Endodermal cell (in vitro differentiated cells): ENCODE data around the gene ZDHHC24. TPM values are rescaled to one million over a fixed set of nuclear protein-coding genes. Genes with fewer than 3 reads are reported as not detected.

Source experiments
- DNase-seq: peaks from one replicate; pipeline ENCODE4 v3.0.0-alpha.2; 2017
- H3K27ac ChIP-seq: 2 replicates; pipeline ENCODE4 v1.5.1; 2013; ENCODE audit warnings: mild to moderate bottlenecking, low read depth, low read length, moderate library complexity
- H3K27me3 ChIP-seq: 2 replicates; pipeline ENCODE4 v1.6.1; 2013; ENCODE audit warnings: mild to moderate bottlenecking, low read length, moderate library complexity; ENCODE audit not compliant: insufficient read depth, control insufficient read depth, poor library complexity, severe bottlenecking
- H3K36me3 ChIP-seq: 2 replicates; pipeline ENCODE4 v1.7.0; 2013; ENCODE audit warnings: mild to moderate bottlenecking, low read length, moderate library complexity; ENCODE audit not compliant: control insufficient read depth, insufficient read depth
- H3K4me1 ChIP-seq: one replicate; pipeline ENCODE4 v1.7.0; 2013; ENCODE audit warnings: low read length; ENCODE audit not compliant: control insufficient read depth, insufficient read depth
- H3K4me3 ChIP-seq: 2 replicates; pipeline ENCODE4 v1.5.1; 2013; ENCODE audit warnings: mild to moderate bottlenecking, low read length, moderate library complexity
- H3K9ac ChIP-seq: 2 replicates; pipeline ENCODE4 v1.6.1; 2013; ENCODE audit warnings: mild to moderate bottlenecking, low read length, moderate library complexity; ENCODE audit not compliant: poor library complexity, severe bottlenecking; ENCODE audit errors: extremely low read depth
- H3K9me3 ChIP-seq: 2 replicates; pipeline ENCODE4 v1.6.1; 2013; ENCODE audit warnings: mild to moderate bottlenecking, low read length, moderate library complexity; ENCODE audit not compliant: control insufficient read depth
- H3K27ac Mint-ChIP-seq: 2 replicates; pipeline ENCODE4 v1.8.0; 2020; ENCODE audit warnings: mixed read lengths
- H3K27me3 Mint-ChIP-seq: 2 replicates; pipeline ENCODE4 v1.8.0; 2021; ENCODE audit warnings: mild to moderate bottlenecking, mixed read lengths; ENCODE audit not compliant: insufficient read depth
- H3K36me3 Mint-ChIP-seq: 2 replicates; pipeline ENCODE4 v1.8.0; 2020; ENCODE audit warnings: low read depth, mixed read lengths
- H3K4me1 Mint-ChIP-seq: 2 replicates; pipeline ENCODE4 v1.8.0; 2020; ENCODE audit warnings: mixed read lengths
- H3K4me3 Mint-ChIP-seq: 2 replicates; pipeline ENCODE4 v1.8.0; 2020; ENCODE audit warnings: mild to moderate bottlenecking, moderate library complexity, mixed read lengths
- H3K9me3 Mint-ChIP-seq: 2 replicates; pipeline ENCODE4 v1.8.0; 2020; ENCODE audit warnings: mild to moderate bottlenecking, mixed read lengths
- WGBS, 2 experiments: methylation state at CpG; one replicate each; pipeline versions ENCODE4 v1.1.5 to v1.1.7; 2013; ENCODE audit warnings: missing lambda C conversion rate in 2 of 2, mixed read lengths in 1 of 2; ENCODE audit not compliant: insufficient coverage in 1 of 2, insufficient read length in 1 of 2; 5-methylcytosine and 5-hydroxymethylcytosine counted together
- total RNA-seq, 2 donors: library from RNA; stranded (reverse); fragmentation: NEBNext Ultra II Directional in 1 of 2; extraction: Animal tissue kit (Norgen Biotek cat#: 25700) in 1 of 2; gene quantifications; 2 replicates in 1 of 2; 3 replicates in 1 of 2; pipeline ENCODE4 v1.2.1, GENCODE V29; 2021
- TF ChIP-seq, protein P1 (sequence below): fragments of 200-600 bp; sonication (generic); conservative IDR thresholded peaks from 2 replicates; pipeline ENCODE4 v1.5.0; 2021; ENCODE audit warnings: antibody characterized with exemption, mild to moderate bottlenecking

ZDHHC24 gene
- total RNA-seq, 2 donors from 2014 or later: 10.6 to 11.7 TPM

GRCh38 chr11:66505276-66505816, 40.5 kb downstream of the ZDHHC24 start:
- no peak overlapping the region for H3K4me3 Mint-ChIP-seq
- H3K4me1 Mint-ChIP-seq: peaks cover 3% of the 10 kb centered on the region
- H3K4me3 ChIP-seq: no peak overlapping the region
- H3K9me3 ChIP-seq: no peaks in the 10 kb centered on the region
- WGBS, 2 experiments: 94 to 100% methylated on average over 1 of the region's 1 CpG
- TF ChIP-seq, protein P1, sequence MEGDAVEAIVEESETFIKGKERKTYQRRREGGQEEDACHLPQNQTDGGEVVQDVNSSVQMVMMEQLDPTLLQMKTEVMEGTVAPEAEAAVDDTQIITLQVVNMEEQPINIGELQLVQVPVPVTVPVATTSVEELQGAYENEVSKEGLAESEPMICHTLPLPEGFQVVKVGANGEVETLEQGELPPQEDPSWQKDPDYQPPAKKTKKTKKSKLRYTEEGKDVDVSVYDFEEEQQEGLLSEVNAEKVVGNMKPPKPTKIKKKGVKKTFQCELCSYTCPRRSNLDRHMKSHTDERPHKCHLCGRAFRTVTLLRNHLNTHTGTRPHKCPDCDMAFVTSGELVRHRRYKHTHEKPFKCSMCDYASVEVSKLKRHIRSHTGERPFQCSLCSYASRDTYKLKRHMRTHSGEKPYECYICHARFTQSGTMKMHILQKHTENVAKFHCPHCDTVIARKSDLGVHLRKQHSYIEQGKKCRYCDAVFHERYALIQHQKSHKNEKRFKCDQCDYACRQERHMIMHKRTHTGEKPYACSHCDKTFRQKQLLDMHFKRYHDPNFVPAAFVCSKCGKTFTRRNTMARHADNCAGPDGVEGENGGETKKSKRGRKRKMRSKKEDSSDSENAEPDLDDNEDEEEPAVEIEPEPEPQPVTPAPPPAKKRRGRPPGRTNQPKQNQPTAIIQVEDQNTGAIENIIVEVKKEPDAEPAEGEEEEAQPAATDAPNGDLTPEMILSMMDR: no peak
- H3K36me3 Mint-ChIP-seq: peaks cover 56% of the 10 kb centered on the region
- no peak overlapping the region for H3K27ac Mint-ChIP-seq
- no peak overlapping the region for H3K27ac ChIP-seq
- H3K4me1 ChIP-seq: no peaks in the 10 kb centered on the region
- DNase-seq: no peak
- H3K36me3 ChIP-seq: peaks cover 29% of the 10 kb centered on the region
- H3K9me3 Mint-ChIP-seq: no peaks in the 10 kb centered on the region
- no peaks in the 10 kb centered on the region for H3K27me3 ChIP-seq
- H3K27me3 Mint-ChIP-seq: no peaks in the 10 kb centered on the region
- no peak overlapping the region for H3K9ac ChIP-seq

GRCh38 chr11:66498506-66498905, 47.3 kb downstream of the ZDHHC24 start:
- no peak overlapping the region for H3K9ac ChIP-seq
- Mint-ChIP-seq H3K36me3 (peaks cover 55% of the 10 kb centered on the region), H3K27ac (no peak overlapping the region), H3K27me3 (no peaks in the 10 kb centered on the region), H3K4me1 (no peaks in the 10 kb centered on the region), H3K9me3 (no peaks in the 10 kb centered on the region), H3K4me3 (no peak overlapping the region)
- H3K36me3 ChIP-seq: peaks cover 57% of the 10 kb centered on the region
- H3K4me1 ChIP-seq: no peaks in the 10 kb centered on the region
- H3K27me3 ChIP-seq: no peaks in the 10 kb centered on the region
- WGBS, 2 experiments: 96 to 100% methylated on average over 3 to 4 of the region's 5 CpGs
- DNase-seq: no peak
- H3K4me3 ChIP-seq: no peak overlapping the region
- TF ChIP-seq, protein P1: no peak
- H3K9me3 ChIP-seq: no peaks in the 10 kb centered on the region
- no peak overlapping the region for H3K27ac ChIP-seq

- Mint-ChIP-seq H3K4me1 (no peaks in the 10 kb centered on the region), H3K36me3 (peaks cover 59% of the 10 kb centered on the region), H3K27ac (no peak overlapping the region), H3K27me3 (no peaks in the 10 kb centered on the region), H3K4me3 (no peak overlapping the region), H3K9me3 (no peaks in the 10 kb centered on the region)
- Histone ChIP-seq H3K9me3 (no peaks in the 10 kb centered on the region), H3K27ac (no peak overlapping the region), H3K9ac (no peak overlapping the region), H3K27me3 (no peaks in the 10 kb centered on the region), H3K4me3 (no peak overlapping the region), H3K36me3 (peaks cover 65% of the 10 kb centered on the region), H3K4me1 (no peaks in the 10 kb centered on the region)
- TF ChIP-seq, protein P1: no peak
- WGBS, 2 experiments: 87 to 97% methylated on average over 6 to 16 of the region's 16 CpGs
- no peak for DNase-seq
Measured at GRCh38 chr11:66497206-66497605, 48.6 kb downstream of the ZDHHC24 start.
